ENCODE measurements around the gene UQCC5. TPM values are rescaled to one million over a fixed set of nuclear protein-coding genes. Genes with fewer than 3 reads are reported as not detected.

The UQCC5 gene
- total and polyA plus RNA-seq, 3 donors from 2014 or later: 23.0 to 37.0 (median 30.5) TPM

GRCh38 chr3:52503788-52504424, 32.5 kb upstream of the UQCC5 start:
- TF ChIP-seq CTCF (IDR thresholded peaks at IDR 0.05) (no peak), POLR2A (IDR thresholded peaks at IDR 0.05) (no peak)
- no peaks in the 10 kb centered on the region for H3K27me3 ChIP-seq
- no peak overlapping the region for H3K4me3 ChIP-seq
- no peak for DNase-seq
- no peak overlapping the region for H3K27ac ChIP-seq
- WGBS, 2 donors: 78 to 86% methylated on average over 15 to 23 of the region's 23 CpGs
- no peaks in the 10 kb centered on the region for H3K9me3 ChIP-seq
- H3K4me1 ChIP-seq: peaks cover 5% of the 10 kb centered on the region
- no peaks in the 10 kb centered on the region for H3K36me3 ChIP-seq (ENCODE audit: low read depth, missing control alignments)
- intact Hi-C loops (cut with DNase I; ENCODE audit: low total_unique reads): no loop called here

GRCh38 chr3:52504977-52505376, 31.4 kb upstream of the UQCC5 start:
- DNase-seq: no peak
- intact Hi-C loops (cut with DNase I; ENCODE audit: low total_unique reads): no loop called here
- no peak overlapping the region for H3K4me3 ChIP-seq
- TF ChIP-seq CTCF (IDR thresholded peaks at IDR 0.05) (no peak), POLR2A (IDR thresholded peaks at IDR 0.05) (no peak)
- 90% methylated on average over 10 of the region's 10 CpGs for WGBS, 2 donors
- no peaks in the 10 kb centered on the region for H3K27me3 ChIP-seq
- H3K36me3 ChIP-seq (ENCODE audit: low read depth, missing control alignments): no peaks in the 10 kb centered on the region
- H3K9me3 ChIP-seq: no peaks in the 10 kb centered on the region
- H3K27ac ChIP-seq: no peak overlapping the region
- H3K4me1 ChIP-seq: peaks cover 5% of the 10 kb centered on the region

GRCh38 chr3:52506266-52506966, 30.0 kb upstream of the UQCC5 start:
- no peaks in the 10 kb centered on the region for H3K9me3 ChIP-seq

GRCh38 chr3:52507359-52507758, 29.0 kb upstream of the UQCC5 start:
- 87% methylated on average over 5 of the region's 5 CpGs for WGBS, 2 donors
- intact Hi-C loops (cut with DNase I; ENCODE audit: low total_unique reads): no loop called here
- no peak for DNase-seq
- Histone ChIP-seq H3K27me3 (no peaks in the 10 kb centered on the region), H3K4me3 (no peak overlapping the region), H3K27ac (no peak overlapping the region), H3K9me3 (no peaks in the 10 kb centered on the region), H3K36me3 (ENCODE audit: low read depth, missing control alignments) (no peaks in the 10 kb centered on the region), H3K4me1 (peaks cover 5% of the 10 kb centered on the region)
- no peak for TF ChIP-seq POLR2A (IDR thresholded peaks at IDR 0.05)
- TF ChIP-seq CTCF (IDR thresholded peaks at IDR 0.05): no peak

More at GRCh38 chr3:52506266-52506966, 30.0 kb upstream of the UQCC5 start:
- peaks cover 5% of the 10 kb centered on the region for H3K4me1 ChIP-seq
- TF ChIP-seq POLR2A (IDR thresholded peaks at IDR 0.05): no peak
- no peak for TF ChIP-seq CTCF (IDR thresholded peaks at IDR 0.05)
- H3K36me3 ChIP-seq (ENCODE audit: low read depth, missing control alignments): no peaks in the 10 kb centered on the region
- WGBS, 2 donors: 89 to 90% methylated on average over 11 to 27 of the region's 27 CpGs
- no peak for DNase-seq
- H3K27ac ChIP-seq: no peak overlapping the region
- no peaks in the 10 kb centered on the region for H3K27me3 ChIP-seq
- intact Hi-C loops (cut with DNase I; ENCODE audit: low total_unique reads): no loop called here
- H3K4me3 ChIP-seq: no peak overlapping the region

All from testis (tissue), 3 donors.